K562 (cell line): ENCODE results near the gene RNFT2. TPM values are rescaled to one million over a fixed set of nuclear protein-coding genes. Genes with fewer than 3 reads are reported as not detected.

Experiments used
- ATAC-seq: fragments of 200-7000 bp; cut with Tn5 transposase; 3 replicates; pipeline ENCODE4 v1.9.1; 2020; ENCODE audit warnings: moderate library complexity
- BruUV-seq: library from RNA; stranded (reverse); fragments of 400-500 nt; replicated peaks from 2 replicates; lab custom pipeline; 2021; lab: Mats Ljungman, UMichigan
- CTCF ChIA-PET: fragments of 300-600 bp; formaldehyde crosslinking; extraction: SDS; loops from one replicate; lab custom pipeline; 2021; ENCODE audit warnings: low intra/inter-chr PET ratio; lab: Yijun Ruan, JAX
- POLR2A ChIA-PET: fragments of 300-600, 350-650 bp; sonication (Branson Sonifier 250); formaldehyde crosslinking; extraction: SDS; loops from one replicate; lab custom pipeline; 2021; ENCODE audit warnings: antibody characterized with exemption, inconsistent platforms; lab: Yijun Ruan, JAX
- DNase-seq, 4 experiments: peaks; one replicate each; pipeline versions ENCODE4 v3.0.0 to v3.0.0-alpha.2; 2011 to 2018; ENCODE audit warnings: low spot score in 3 of 4, mixed read lengths in 3 of 4; ENCODE audit errors: extremely low read depth in 1 of 4
- FAIRE-seq: peaks from 2 replicates; lab custom pipeline; 2011; peaks lifted over from hg19 to GRCh38; lab: Jason Lieb, UNC
- H2AFZ ChIP-seq: 2 replicates; pipeline ENCODE4 v1.6.0; 2011; ENCODE audit warnings: low read depth, low read length, control low read depth, inconsistent platforms
- H3K27ac ChIP-seq: fragments of 200-600 bp; 3 replicates; pipeline ENCODE4 v1.8.0; 2011; ENCODE audit warnings: low read depth, mild to moderate bottlenecking, control low read depth, inconsistent platforms, low read length, moderate library complexity, mixed read lengths; ENCODE audit errors: extremely low read depth
- H3K27me3 ChIP-seq, 2 experiments: fragments of 300-600 bp in 1 of 2; 2 replicates in 1 of 2; 3 replicates in 1 of 2; pipeline versions ENCODE4 v1.6.0 to v1.8.0; 2011; ENCODE audit warnings: inconsistent platforms in 2 of 2, low read length in 2 of 2, mild to moderate bottlenecking in 1 of 2, mixed read lengths in 1 of 2, moderate library complexity in 1 of 2; ENCODE audit not compliant: control insufficient read depth in 2 of 2, insufficient read depth in 2 of 2
- H3K36me3 ChIP-seq: fragments of 300-600 bp; 3 replicates; pipeline ENCODE4 v1.8.0; 2011; ENCODE audit warnings: mild to moderate bottlenecking, low read length, inconsistent platforms; ENCODE audit not compliant: control insufficient read depth, insufficient read depth
- H3K4me1 ChIP-seq, 2 experiments: fragments of 200-600 bp in 1 of 2; replicated peaks in 1 of 2; 2 replicates in 1 of 2; 3 replicates in 1 of 2; pipeline versions ENCODE4 v1.5.1 to v1.8.0; 2011; ENCODE audit warnings: inconsistent platforms in 2 of 2, low read length in 2 of 2, mild to moderate bottlenecking in 1 of 2, mixed read lengths in 1 of 2, moderate library complexity in 1 of 2; ENCODE audit not compliant: control insufficient read depth in 2 of 2, insufficient read depth in 2 of 2
- H3K4me2 ChIP-seq: 2 replicates; pipeline ENCODE4 v1.6.1; 2011; ENCODE audit warnings: low read length, control low read depth, inconsistent platforms, mixed read lengths; ENCODE audit not compliant: insufficient read depth
- H3K4me3 ChIP-seq: fragments of 200-600 bp; sonication (generic), shearing (Covaris generic); 2 replicates; pipeline ENCODE4 v1.5.1; 2016; ENCODE audit warnings: control low read depth, inconsistent platforms
- H3K79me2 ChIP-seq: fragments of 200-600 bp; 3 replicates; pipeline ENCODE4 v1.8.0; 2011; ENCODE audit warnings: low read length, inconsistent platforms; ENCODE audit not compliant: control insufficient read depth, insufficient read depth
- H3K9ac ChIP-seq, 2 experiments: 2 replicates each; pipeline versions ENCODE4 v1.6.0 to v1.6.1; 2011; ENCODE audit warnings: low read depth in 2 of 2, low read length in 2 of 2, control low read depth in 1 of 2, inconsistent platforms in 1 of 2, mild to moderate bottlenecking in 1 of 2, mixed read lengths in 1 of 2; ENCODE audit not compliant: insufficient read depth in 1 of 2
- H3K9me1 ChIP-seq: one replicate; pipeline ENCODE4 v1.6.0; 2011; ENCODE audit warnings: inconsistent platforms, mild to moderate bottlenecking, low read length, moderate library complexity; ENCODE audit not compliant: control insufficient read depth, insufficient read depth
- H3K9me3 ChIP-seq: replicated peaks from 2 replicates; pipeline ENCODE4 v1.5.1; 2011; ENCODE audit warnings: low read depth, low read length, inconsistent platforms; ENCODE audit not compliant: control insufficient read depth, insufficient read depth
- H4K20me1 ChIP-seq: replicated peaks from 2 replicates; pipeline ENCODE4 v1.6.1; 2011; ENCODE audit warnings: low read length, inconsistent platforms, mixed read lengths; ENCODE audit not compliant: control insufficient read depth, insufficient read depth
- CREBBP ChIP-seq: IDR thresholded peaks from one replicate; pipeline ENCODE4 v1.6.1; 2012; ENCODE audit warnings: low read depth, mild to moderate bottlenecking, control low read depth, inconsistent platforms, low read length
- EZH2 ChIP-seq: IDR thresholded peaks from 2 replicates; pipeline ENCODE4 v1.6.1; 2012; ENCODE audit warnings: low read depth, mild to moderate bottlenecking, inconsistent platforms, low read length, borderline replicate concordance
- GTF2E2 ChIP-seq: fragments of 200-800 bp; sonication (Bioruptor generic); IDR thresholded peaks from 2 replicates; pipeline ENCODE4 v1.6.1; 2016; ENCODE audit warnings: missing genetic modification characterization, missing compliant biosample characterization
- IFI16 ChIP-seq: fragments of 250-450 bp; sonication (Bioruptor Pico); IDR thresholded peaks from 2 replicates; pipeline ENCODE4 v2.1.2; 2022; ENCODE audit warnings: mild to moderate bottlenecking, inconsistent platforms
- PATZ1 ChIP-seq: fragments of 250-450 bp; sonication (Bioruptor Pico); IDR thresholded peaks from 2 replicates; pipeline ENCODE4 v1.5.0; 2020; ENCODE audit warnings: mild to moderate bottlenecking, borderline replicate concordance
- RAD21 ChIP-seq, 2 experiments: fragments of 250-450 bp in 1 of 2; fragments of 450-650 bp in 1 of 2; sonication (Bioruptor Pico) in 1 of 2; formaldehyde crosslinking in 1 of 2; IDR thresholded peaks in 1 of 2; conservative IDR thresholded peaks in 1 of 2; 2 replicates each; pipeline versions ENCODE4 v1.4.0 to v1.8.0; 2020 to 2022; ENCODE audit warnings: mild to moderate bottlenecking in 2 of 2, moderate library complexity in 1 of 2
- RBM25 ChIP-seq: fragments of 200-400 bp; formaldehyde crosslinking; IDR thresholded peaks from 2 replicates; pipeline ENCODE4 v1.6.1; 2018; ENCODE audit warnings: low read length, low read depth, moderate library complexity; ENCODE audit not compliant: severe bottlenecking
- STAT5B ChIP-seq: fragments of 250-450 bp; sonication (Bioruptor Pico); IDR thresholded peaks from 2 replicates; pipeline ENCODE4 v1.8.0; 2021; ENCODE audit warnings: mild to moderate bottlenecking, inconsistent platforms
- ZNF124 ChIP-seq: sonication (generic); formaldehyde crosslinking; IDR thresholded peaks from 2 replicates; pipeline ENCODE4 v1.8.1; 2022; ENCODE audit warnings: missing genetic modification reagents
- ZNF253 ChIP-seq: fragments of 250-450 bp; sonication (Bioruptor Pico); conservative IDR thresholded peaks from 2 replicates; pipeline ENCODE4 v1.6.1; 2021; ENCODE audit warnings: mild to moderate bottlenecking
- ZNF263 ChIP-seq: sonication (generic); formaldehyde crosslinking; IDR thresholded peaks from 2 replicates; pipeline ENCODE4 v1.8.0; 2022; ENCODE audit warnings: mild to moderate bottlenecking, missing genetic modification reagents, borderline replicate concordance
- ZNF512 ChIP-seq: IDR thresholded peaks from 2 replicates; pipeline ENCODE4 v1.6.1; 2016; ENCODE audit warnings: missing genetic modification characterization, missing compliant biosample characterization
- ZNF766 ChIP-seq: fragments of 200-800 bp; sonication (Bioruptor generic); conservative IDR thresholded peaks from 2 replicates; pipeline ENCODE4 v1.6.1; 2016; ENCODE audit warnings: missing genetic modification characterization, missing compliant biosample characterization
- WGBS: fragments of 100-300 bp; shearing (Covaris generic); methylation state at CpG from one replicate; pipeline ENCODE4 v1.1.6; 2016; ENCODE audit warnings: low coverage, mixed read lengths; ENCODE audit not compliant: insufficient coverage; ENCODE audit errors: missing lambda C conversion rate; 5-methylcytosine and 5-hydroxymethylcytosine counted together
- in situ Hi-C: fragments of 300-500 bp; cut with MboI; formaldehyde crosslinking; loops from 4 replicates; pipeline ENCODE4 v1.15.0; 2018; ENCODE audit warnings: inconsistent platforms, mixed read lengths
- intact Hi-C: fragments of 100-400 bp; cut with micrococcal nuclease; formaldehyde crosslinking; loops from 2 replicates; pipeline ENCODE4 v1.14.2; 2022
- polyA plus RNA-seq, 8 experiments: library from polyadenylated mRNA; depleted of rRNA in 4 of 8; stranded (reverse) in 5 of 8; unstranded in 3 of 8; fragments of >200 nt; fragmentation: Nextera tagmentation in 2 of 8; fragmentation: Illumina TruSeq in 1 of 8; extraction: Ambion mirVana in 2 of 8; extraction: Trizol in 1 of 8; gene quantifications; 2 replicates each; pipeline versions ENCODE4 v1.2.1 to v1.2.3, GENCODE V29; 2011 to 2014; ENCODE audit warnings: inconsistent platforms in 1 of 8, missing spikeins in 1 of 8
- total RNA-seq, 7 experiments: library from RNA; depleted of rRNA in 6 of 7; stranded (reverse); fragments of >200 nt in 6 of 7; fragmentation: Illumina TruSeq in 2 of 7; extraction: Trizol in 2 of 7; gene quantifications; 2 replicates each; pipeline versions ENCODE4 v1.2.1 to v1.2.3, GENCODE V29; 2011 to 2021; ENCODE audit warnings: low replicate concordance in 1 of 7

RNFT2 gene
- total and polyA plus RNA-seq, 9 of the 15 experiments (the other 6 are each of a cell fraction or from before 2014, with no cell fraction given) = 3.6 to 26.3 (median 9.5) TPM

DNA sequence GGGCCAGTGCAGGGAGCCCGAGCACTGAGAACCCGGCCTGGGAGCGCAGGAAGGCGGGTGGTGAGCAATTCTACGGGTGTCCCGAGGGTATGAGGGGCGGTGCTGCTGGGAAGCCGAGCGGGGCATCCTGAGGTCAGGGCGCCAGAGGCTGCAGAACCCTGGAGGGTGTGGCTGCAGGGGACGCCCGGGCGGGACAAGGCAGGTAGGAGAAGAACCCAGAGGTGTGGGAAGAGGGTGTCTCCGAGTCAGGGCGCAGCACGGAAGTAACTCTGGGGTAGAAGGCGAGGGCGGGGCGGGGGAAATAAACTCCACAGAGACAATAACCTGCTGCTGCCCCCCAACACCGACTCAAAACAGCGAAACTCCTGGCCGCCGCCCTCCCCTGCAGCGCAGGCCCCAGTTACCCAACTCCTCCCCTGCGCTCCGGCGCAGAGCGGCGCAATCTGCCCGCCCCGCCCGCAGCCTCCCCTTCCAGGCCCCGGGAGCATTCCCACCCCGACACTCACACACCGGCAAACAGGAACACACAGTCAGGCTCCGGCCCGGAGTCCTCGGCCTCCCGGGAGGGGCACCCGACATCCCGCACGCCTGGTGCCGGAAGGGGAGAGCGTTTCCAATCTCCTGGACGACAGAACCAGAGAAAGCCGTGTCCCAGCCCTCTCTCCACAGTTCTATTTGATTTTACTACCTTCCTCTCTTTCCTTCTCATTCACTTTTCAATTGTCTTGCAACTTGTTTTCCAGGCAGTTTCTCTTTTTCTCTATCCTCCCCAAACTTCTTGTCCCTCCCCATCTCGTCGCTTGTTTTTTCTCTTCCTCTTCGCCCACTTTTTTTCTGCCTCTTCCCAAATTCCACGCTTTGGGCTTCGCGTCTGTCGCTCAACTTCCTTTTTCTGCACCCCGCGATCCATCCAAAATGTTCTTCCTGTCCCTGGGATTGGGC, 140.7 kb downstream of the RNFT2 start (continued):
- TF ChIP-seq ZNF512 (tag) (0 out of 2 replicates have a peak, but pooled peaks have one; percentile 44), ZNF253 (CRISPR knock-in tag) (no peak)

GRCh38 chr12:116879509-116880212, 141.5 kb downstream of the RNFT2 start:
- no peak overlapping the region for H3K27ac ChIP-seq
- ATAC-seq = no peak
- no peak overlapping the region for H2AFZ ChIP-seq
- peaks cover 0 to 29% of the 10 kb centered on the region in 2 experiments; a peak in 3 of 5 replicates for H3K4me1 ChIP-seq
- CTCF ChIA-PET = no interaction called here
- H3K9me3 ChIP-seq = no peaks in the 10 kb centered on the region
- no peak for FAIRE-seq
- no peaks in the 10 kb centered on the region for H3K36me3 ChIP-seq
- 21% methylated on average over 26 of the region's 52 CpGs for WGBS
- H4K20me1 ChIP-seq = peaks cover 6% of the 10 kb centered on the region; the same call in 1 of the 2 replicates
- H3K4me3 ChIP-seq = no peak overlapping the region
- TF ChIP-seq ZNF124 = no peak
- TF ChIP-seq PATZ1 = no peak
- TF ChIP-seq EZH2 = no peak
- TF ChIP-seq ZNF766 (CRISPR knock-in tag) = no peak
- TF ChIP-seq CREBBP = no peak
- no peak for TF ChIP-seq GTF2E2 (tag)
- TF ChIP-seq ZNF263 (CRISPR knock-in tag) = no peak
- TF ChIP-seq STAT5B (CRISPR knock-in tag) = no peak
- no peak for TF ChIP-seq IFI16 (CRISPR knock-in tag)
- TF ChIP-seq RBM25 = no peak
- no peak for TF ChIP-seq RAD21 (CRISPR knock-in tag; conservative IDR thresholded peaks at IDR 0.05 in 1 of 2, IDR thresholded peaks at IDR 0.05 in 1 of 2)
- no peaks in the 10 kb centered on the region for H3K79me2 ChIP-seq
- no peaks in the 10 kb centered on the region for H3K9me1 ChIP-seq
- POLR2A ChIA-PET = no interaction called here
- intact Hi-C loops = no loop called here
- BruUV-seq = no TSS peak
- no peak overlapping the region for H3K9ac ChIP-seq
- in situ Hi-C loops = no loop called here
- no peak overlapping the region for H3K4me2 ChIP-seq
- H3K27me3 ChIP-seq = peaks cover 50 to 79% of the 10 kb centered on the region in 2 experiments
- no peak for DNase-seq
